Adrenal gland (tissue), 5 donors: ENCODE measurements around the gene ANKS1B.

ENCODE experiments used
- CTCF ChIP-seq, 6 experiments: fragments of 450-650 bp in 4 of 6; fragments of 200-600 bp in 2 of 6; sonication (generic) in 1 of 6; IDR thresholded peaks; 1 replicate in 5 of 6; 2 replicates in 1 of 6; pipeline versions ENCODE4 v1.5.1 to v1.8.0; 2016 to 2021; ENCODE audit warnings: antibody characterized with exemption in 6 of 6, mild to moderate bottlenecking in 2 of 6, moderate library complexity in 1 of 6
- POLR2A ChIP-seq, 2 donors: fragments of 450-650 bp; IDR thresholded peaks; one replicate each; pipeline ENCODE4 v1.6.1; 2017; ENCODE audit warnings: antibody characterized with exemption in 2 of 2, mild to moderate bottlenecking in 2 of 2, moderate library complexity in 1 of 2
- donor health status: DM: no; HTN: no; CAD: no.

DNA sequence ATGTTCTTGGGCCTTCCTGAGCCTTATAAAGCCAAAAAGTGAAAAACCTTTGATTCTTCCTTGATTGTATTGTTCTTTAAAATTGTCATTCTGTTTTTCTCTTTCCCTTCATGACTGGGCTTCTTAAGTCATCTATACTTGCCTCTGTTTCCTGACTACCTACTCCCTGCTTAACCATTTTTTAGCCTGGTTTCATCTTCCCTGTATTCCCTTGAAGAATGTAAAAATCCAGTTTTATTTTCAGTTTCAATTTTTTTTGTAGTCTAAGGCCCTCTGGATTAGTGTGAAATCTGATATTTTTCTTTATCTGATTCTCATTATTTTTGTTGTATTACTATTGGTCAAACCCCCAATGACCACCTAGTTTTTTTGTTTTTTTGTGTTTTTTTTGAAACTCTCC, 1293.4 kb downstream of the ANKS1B start:
- TF ChIP-seq CTCF (IDR thresholded peaks at IDR 0.05) (no peak), POLR2A (IDR thresholded peaks at IDR 0.05) (no peak)
